HepG2 (cell line): ENCODE data around the gene FAM111B. TPM values are rescaled to one million over a fixed set of nuclear protein-coding genes. Genes with fewer than 3 reads are reported as not detected.
A peak's percentile ranks its signal among the peaks of the same experiment; 100 is the strongest.

Experiments
- ETV6 ChIP-seq: sonication (generic); formaldehyde crosslinking; conservative IDR thresholded peaks from 2 replicates; pipeline ENCODE4 v1.4.0; 2020; ENCODE audit warnings: missing genetic modification reagents
- FOSL2 ChIP-seq: sonication (generic); formaldehyde crosslinking; IDR thresholded peaks from 2 replicates; pipeline ENCODE4 v1.4.0; 2020; ENCODE audit warnings: missing genetic modification reagents
- FOXC1 ChIP-seq: sonication (generic); formaldehyde crosslinking; IDR thresholded peaks from 2 replicates; pipeline ENCODE4 v1.8.0; 2022; ENCODE audit warnings: mild to moderate bottlenecking, missing genetic modification reagents, borderline replicate concordance
- GTF2F1 ChIP-seq: fragments of 150-350 bp; IDR thresholded peaks from 2 replicates; pipeline ENCODE4 v1.6.1; 2014; ENCODE audit warnings: low read length
- HNF4A ChIP-seq: sonication (generic); formaldehyde crosslinking; IDR thresholded peaks from 2 replicates; pipeline ENCODE4 v1.4.0; 2020; ENCODE audit warnings: missing genetic modification reagents
- HOXA7 ChIP-seq: sonication (generic); formaldehyde crosslinking; IDR thresholded peaks from 2 replicates; pipeline ENCODE4 v1.8.1; 2022; ENCODE audit warnings: mild to moderate bottlenecking, missing genetic modification reagents, moderate library complexity
- KDM2A ChIP-seq: sonication (generic); formaldehyde crosslinking; IDR thresholded peaks from 2 replicates; pipeline ENCODE4 v1.4.0; 2020; ENCODE audit warnings: low read depth, missing genetic modification reagents, borderline replicate concordance
- NAIF1 ChIP-seq: sonication (generic); formaldehyde crosslinking; IDR thresholded peaks from 2 replicates; pipeline ENCODE4 v1.5.0; 2020; ENCODE audit warnings: mild to moderate bottlenecking, missing genetic modification reagents, borderline replicate concordance
- NCOA2 ChIP-seq: sonication (generic); formaldehyde crosslinking; IDR thresholded peaks from 2 replicates; pipeline ENCODE4 v1.8.0; 2022; ENCODE audit warnings: inconsistent platforms
- NCOA5 ChIP-seq: sonication (generic); formaldehyde crosslinking; IDR thresholded peaks from 2 replicates; pipeline ENCODE4 v1.4.0; 2020; ENCODE audit warnings: missing genetic modification reagents
- NR2C2 ChIP-seq: sonication (generic); formaldehyde crosslinking; IDR thresholded peaks from 2 replicates; pipeline ENCODE4 v1.4.0; 2020; ENCODE audit warnings: missing genetic modification reagents, mild to moderate bottlenecking, moderate library complexity, borderline replicate concordance
- RARA ChIP-seq: IDR thresholded peaks from 2 replicates; pipeline ENCODE4 v1.6.1; 2016; ENCODE audit warnings: missing genetic modification reagents, missing compliant biosample characterization
- RARG ChIP-seq: sonication (generic); formaldehyde crosslinking; IDR thresholded peaks from 2 replicates; pipeline ENCODE4 v1.4.0; 2020; ENCODE audit warnings: low read depth, mild to moderate bottlenecking, missing genetic modification reagents
- SAP130 ChIP-seq: IDR thresholded peaks from 2 replicates; pipeline ENCODE4 v1.6.1; 2016; ENCODE audit warnings: low read depth
- ZC3H4 ChIP-seq: sonication (generic); formaldehyde crosslinking; IDR thresholded peaks from 2 replicates; pipeline ENCODE4 v1.4.0; 2020; ENCODE audit warnings: missing genetic modification reagents, borderline replicate concordance
- ZNF205 ChIP-seq: IDR thresholded peaks from 2 replicates; pipeline ENCODE4 v1.6.1; 2018; ENCODE audit warnings: missing biosample characterization, missing genetic modification reagents
- ZNF3 ChIP-seq: IDR thresholded peaks from 2 replicates; pipeline ENCODE4 v1.7.0; 2017; ENCODE audit warnings: inconsistent platforms
- ZNF607 ChIP-seq: sonication (generic); formaldehyde crosslinking; IDR thresholded peaks from 2 replicates; pipeline ENCODE4 v1.5.1; 2020; ENCODE audit warnings: missing genetic modification reagents, mild to moderate bottlenecking, borderline replicate concordance
- ZSCAN29 ChIP-seq: sonication (generic); formaldehyde crosslinking; conservative IDR thresholded peaks from 2 replicates; pipeline ENCODE4 v1.4.0; 2020; ENCODE audit warnings: mild to moderate bottlenecking, missing genetic modification reagents
- polyA plus RNA-seq, 8 experiments: library from polyadenylated mRNA; depleted of rRNA in 3 of 8; stranded (reverse) in 7 of 8; unstranded in 1 of 8; fragments of >200 nt; fragmentation: Illumina TruSeq in 4 of 8; extraction: Trizol in 4 of 8; gene quantifications; 2 replicates each; pipeline versions ENCODE4 v1.2.1 to v1.2.3, GENCODE V29; 2011 to 2016; ENCODE audit warnings: low read depth in 4 of 8, missing spikeins in 1 of 8, mixed read lengths in 1 of 8; ENCODE audit not compliant: insufficient read depth in 1 of 8
- total RNA-seq, 5 experiments: library from RNA; depleted of rRNA; stranded (reverse); fragments of >200 nt; fragmentation: Illumina TruSeq; extraction: Trizol; gene quantifications; 2 replicates each; pipeline ENCODE4 v1.2.3, GENCODE V29; 2016; ENCODE audit warnings: low read depth in 1 of 5
- TF ChIP-seq, protein P1 (sequence below): sonication (generic); formaldehyde crosslinking; IDR thresholded peaks from 2 replicates; pipeline ENCODE4 v1.9.0; 2022; ENCODE audit warnings: missing genetic modification reagents, mild to moderate bottlenecking, borderline replicate concordance
- TF ChIP-seq, protein P2 (sequence below): conservative IDR thresholded peaks from 2 replicates; pipeline ENCODE4 v1.6.1; 2018; ENCODE audit warnings: missing genetic modification reagents
- TF ChIP-seq, protein P3 (sequence below): sonication (generic); formaldehyde crosslinking; IDR thresholded peaks from 2 replicates; pipeline ENCODE4 v1.8.0; 2022; ENCODE audit warnings: missing genetic modification reagents, mild to moderate bottlenecking, moderate library complexity, borderline replicate concordance
- TF ChIP-seq, protein P4 (sequence below): sonication (generic); formaldehyde crosslinking; IDR thresholded peaks from 2 replicates; pipeline ENCODE4 v1.4.0; 2020; ENCODE audit warnings: mild to moderate bottlenecking, low read depth, missing genetic modification reagents

Gene FAM111B
- total and polyA plus RNA-seq, 2 of the 13 experiments (the other 11 are each of a cell fraction or from before 2014, with no cell fraction given), result 1.6 to 28.2 TPM

DNA sequence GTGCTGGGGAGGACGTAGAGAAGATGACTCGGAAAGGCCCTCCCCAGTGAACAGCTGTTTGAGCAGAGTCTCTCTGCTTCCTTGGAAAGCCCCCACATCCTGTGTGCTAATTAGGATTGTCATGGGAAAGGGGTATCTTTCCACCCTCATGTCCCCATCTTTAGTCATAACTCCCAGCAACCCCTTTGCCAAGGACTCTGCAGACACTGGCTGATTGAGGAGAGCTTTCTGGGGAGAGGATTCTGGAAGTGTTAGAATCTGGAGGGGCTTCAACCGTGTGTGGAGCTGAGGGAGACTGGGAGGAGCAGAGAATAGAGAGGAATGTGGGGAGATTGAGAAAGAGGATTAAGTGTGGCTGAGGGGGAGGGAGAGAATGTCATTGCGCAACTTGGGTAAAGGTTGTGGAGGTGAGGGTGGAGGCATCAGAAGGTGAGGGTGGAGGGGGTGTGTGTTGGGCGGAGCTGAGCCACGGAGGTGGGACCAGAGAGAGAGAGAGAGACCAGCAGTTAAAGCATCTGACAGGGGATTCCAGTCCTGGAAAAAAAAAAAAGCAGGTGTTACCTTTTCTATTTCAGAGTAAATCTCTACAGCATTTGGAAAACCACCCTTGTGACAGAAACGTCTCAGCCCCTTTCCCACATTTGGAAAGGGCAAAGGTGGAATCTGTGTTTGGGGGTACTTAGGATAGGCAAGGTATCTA is 67.1 kb downstream of the FAM111B start (continued):
- TF ChIP-seq, protein P1, sequence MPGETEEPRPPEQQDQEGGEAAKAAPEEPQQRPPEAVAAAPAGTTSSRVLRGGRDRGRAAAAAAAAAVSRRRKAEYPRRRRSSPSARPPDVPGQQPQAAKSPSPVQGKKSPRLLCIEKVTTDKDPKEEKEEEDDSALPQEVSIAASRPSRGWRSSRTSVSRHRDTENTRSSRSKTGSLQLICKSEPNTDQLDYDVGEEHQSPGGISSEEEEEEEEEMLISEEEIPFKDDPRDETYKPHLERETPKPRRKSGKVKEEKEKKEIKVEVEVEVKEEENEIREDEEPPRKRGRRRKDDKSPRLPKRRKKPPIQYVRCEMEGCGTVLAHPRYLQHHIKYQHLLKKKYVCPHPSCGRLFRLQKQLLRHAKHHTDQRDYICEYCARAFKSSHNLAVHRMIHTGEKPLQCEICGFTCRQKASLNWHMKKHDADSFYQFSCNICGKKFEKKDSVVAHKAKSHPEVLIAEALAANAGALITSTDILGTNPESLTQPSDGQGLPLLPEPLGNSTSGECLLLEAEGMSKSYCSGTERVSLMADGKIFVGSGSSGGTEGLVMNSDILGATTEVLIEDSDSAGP (CRISPR knock-in tag), result 0 out of 2 replicates have a peak, but pooled peaks have one; percentile 30
- TF ChIP-seq, protein P2, sequence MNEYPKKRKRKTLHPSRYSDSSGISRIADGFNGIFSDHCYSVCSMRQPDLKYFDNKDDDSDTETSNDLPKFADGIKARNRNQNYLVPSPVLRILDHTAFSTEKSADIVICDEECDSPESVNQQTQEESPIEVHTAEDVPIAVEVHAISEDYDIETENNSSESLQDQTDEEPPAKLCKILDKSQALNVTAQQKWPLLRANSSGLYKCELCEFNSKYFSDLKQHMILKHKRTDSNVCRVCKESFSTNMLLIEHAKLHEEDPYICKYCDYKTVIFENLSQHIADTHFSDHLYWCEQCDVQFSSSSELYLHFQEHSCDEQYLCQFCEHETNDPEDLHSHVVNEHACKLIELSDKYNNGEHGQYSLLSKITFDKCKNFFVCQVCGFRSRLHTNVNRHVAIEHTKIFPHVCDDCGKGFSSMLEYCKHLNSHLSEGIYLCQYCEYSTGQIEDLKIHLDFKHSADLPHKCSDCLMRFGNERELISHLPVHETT (CRISPR knock-in tag), result no peak
- TF ChIP-seq HOXA7 (CRISPR knock-in tag) (no peak), FOXC1 (no peak), HNF4A (CRISPR knock-in tag) (peak; percentile 67), ZSCAN29 (CRISPR knock-in tag) (no peak), NCOA2 (CRISPR knock-in tag) (peak; percentile 83), ZNF205 (no peak), NCOA5 (CRISPR knock-in tag) (no peak), ZNF607 (CRISPR knock-in tag) (no peak), RARA (CRISPR knock-in tag) (peak; percentile 86), ZC3H4 (CRISPR knock-in tag) (no peak), RARG (CRISPR knock-in tag) (no peak), ZNF3 (CRISPR knock-in tag) (no peak), GTF2F1 (no peak), ETV6 (CRISPR knock-in tag) (no peak), SAP130 (CRISPR knock-in tag) (peak; percentile 74), FOSL2 (CRISPR knock-in tag) (peak; percentile 56), NAIF1 (CRISPR knock-in tag) (no peak), KDM2A (CRISPR knock-in tag) (peak; percentile 40; the same call in 1 of the 2 replicates), NR2C2 (CRISPR knock-in tag) (peak; percentile 36; the same call in 1 of the 2 replicates)
- TF ChIP-seq, protein P3, sequence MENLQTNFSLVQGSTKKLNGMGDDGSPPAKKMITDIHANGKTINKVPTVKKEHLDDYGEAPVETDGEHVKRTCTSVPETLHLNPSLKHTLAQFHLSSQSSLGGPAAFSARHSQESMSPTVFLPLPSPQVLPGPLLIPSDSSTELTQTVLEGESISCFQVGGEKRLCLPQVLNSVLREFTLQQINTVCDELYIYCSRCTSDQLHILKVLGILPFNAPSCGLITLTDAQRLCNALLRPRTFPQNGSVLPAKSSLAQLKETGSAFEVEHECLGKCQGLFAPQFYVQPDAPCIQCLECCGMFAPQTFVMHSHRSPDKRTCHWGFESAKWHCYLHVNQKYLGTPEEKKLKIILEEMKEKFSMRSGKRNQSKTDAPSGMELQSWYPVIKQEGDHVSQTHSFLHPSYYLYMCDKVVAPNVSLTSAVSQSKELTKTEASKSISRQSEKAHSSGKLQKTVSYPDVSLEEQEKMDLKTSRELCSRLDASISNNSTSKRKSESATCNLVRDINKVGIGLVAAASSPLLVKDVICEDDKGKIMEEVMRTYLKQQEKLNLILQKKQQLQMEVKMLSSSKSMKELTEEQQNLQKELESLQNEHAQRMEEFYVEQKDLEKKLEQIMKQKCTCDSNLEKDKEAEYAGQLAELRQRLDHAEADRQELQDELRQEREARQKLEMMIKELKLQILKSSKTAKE (CRISPR knock-in tag), result 0 out of 2 replicates have a peak, but pooled peaks have one; percentile 35
- TF ChIP-seq, protein P4, sequence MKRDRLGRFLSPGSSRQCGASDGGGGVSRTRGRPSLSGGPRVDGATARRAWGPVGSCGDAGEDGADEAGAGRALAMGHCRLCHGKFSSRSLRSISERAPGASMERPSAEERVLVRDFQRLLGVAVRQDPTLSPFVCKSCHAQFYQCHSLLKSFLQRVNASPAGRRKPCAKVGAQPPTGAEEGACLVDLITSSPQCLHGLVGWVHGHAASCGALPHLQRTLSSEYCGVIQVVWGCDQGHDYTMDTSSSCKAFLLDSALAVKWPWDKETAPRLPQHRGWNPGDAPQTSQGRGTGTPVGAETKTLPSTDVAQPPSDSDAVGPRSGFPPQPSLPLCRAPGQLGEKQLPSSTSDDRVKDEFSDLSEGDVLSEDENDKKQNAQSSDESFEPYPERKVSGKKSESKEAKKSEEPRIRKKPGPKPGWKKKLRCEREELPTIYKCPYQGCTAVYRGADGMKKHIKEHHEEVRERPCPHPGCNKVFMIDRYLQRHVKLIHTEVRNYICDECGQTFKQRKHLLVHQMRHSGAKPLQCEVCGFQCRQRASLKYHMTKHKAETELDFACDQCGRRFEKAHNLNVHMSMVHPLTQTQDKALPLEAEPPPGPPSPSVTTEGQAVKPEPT (CRISPR knock-in tag), result no peak
